WTC11 (cell line): ENCODE results near the gene C10orf71.

Experiments used
- ATF1 ChIP-seq: sonication (generic); formaldehyde crosslinking; IDR thresholded peaks from 2 replicates; pipeline ENCODE4 v1.8.1; 2023; ENCODE audit warnings: mild to moderate bottlenecking, moderate library complexity, missing genetic modification reagents
- ATF3 ChIP-seq: sonication (generic); formaldehyde crosslinking; conservative IDR thresholded peaks from 2 replicates; pipeline ENCODE4 v1.8.1; 2022; ENCODE audit warnings: mild to moderate bottlenecking, missing genetic modification reagents
- CTCF ChIP-seq: fragments of 200-600 bp; IDR thresholded peaks from 2 replicates; pipeline ENCODE4 v1.8.0; 2022; ENCODE audit warnings: antibody characterized with exemption
- E2F1 ChIP-seq: sonication (generic); formaldehyde crosslinking; IDR thresholded peaks from 2 replicates; pipeline ENCODE4 v1.8.0; 2022; ENCODE audit warnings: mild to moderate bottlenecking, missing genetic modification reagents
- FOXK1 ChIP-seq: sonication (generic); formaldehyde crosslinking; IDR thresholded peaks from 2 replicates; pipeline ENCODE4 v1.8.0; 2022; ENCODE audit warnings: mild to moderate bottlenecking, moderate library complexity, missing genetic modification reagents
- NR1H2 ChIP-seq: sonication (generic); formaldehyde crosslinking; IDR thresholded peaks from 2 replicates; pipeline ENCODE4 v1.9.0; 2021; ENCODE audit warnings: mild to moderate bottlenecking, moderate library complexity, missing genetic modification reagents
- NR2C2 ChIP-seq: sonication (generic); formaldehyde crosslinking; IDR thresholded peaks from 2 replicates; pipeline ENCODE4 v1.8.0; 2022; ENCODE audit warnings: mild to moderate bottlenecking, missing genetic modification reagents
- PREB ChIP-seq: sonication (generic); formaldehyde crosslinking; IDR thresholded peaks from 2 replicates; pipeline ENCODE4 v1.8.1; 2022; ENCODE audit warnings: mild to moderate bottlenecking, missing genetic modification reagents, moderate library complexity, borderline replicate concordance
- SP1 ChIP-seq: sonication (generic); formaldehyde crosslinking; conservative IDR thresholded peaks from 2 replicates; pipeline ENCODE4 v1.8.1; 2022; ENCODE audit warnings: missing genetic modification reagents
- TP53 ChIP-seq: sonication (generic); formaldehyde crosslinking; IDR thresholded peaks from 2 replicates; pipeline ENCODE4 v1.8.1; 2023; ENCODE audit warnings: mild to moderate bottlenecking, missing genetic modification reagents
- ZNF121 ChIP-seq: sonication (generic); formaldehyde crosslinking; IDR thresholded peaks from 2 replicates; pipeline ENCODE4 v1.8.0; 2023; ENCODE audit warnings: missing genetic modification reagents
- ZNF423 ChIP-seq: fragments of 250-450 bp; sonication (Bioruptor Pico); IDR thresholded peaks from 2 replicates; pipeline ENCODE4 v2.1.2; 2022; ENCODE audit warnings: mild to moderate bottlenecking, moderate library complexity

GRCh38 chr10:49351669-49352068 is 52.7 kb downstream of the C10orf71 start:
- TF ChIP-seq CTCF: no peak
- no peak for TF ChIP-seq TP53 (CRISPR knock-in tag)
- TF ChIP-seq E2F1 (CRISPR knock-in tag): no peak
- TF ChIP-seq NR1H2: no peak
- TF ChIP-seq ZNF423 (CRISPR knock-in tag): no peak
- no peak for TF ChIP-seq ATF1 (CRISPR knock-in tag)
- no peak for TF ChIP-seq SP1 (CRISPR knock-in tag)
- no peak for TF ChIP-seq PREB (CRISPR knock-in tag)
- TF ChIP-seq ZNF121 (CRISPR knock-in tag): no peak
- no peak for TF ChIP-seq NR2C2 (CRISPR knock-in tag)
- TF ChIP-seq ATF3: no peak
- no peak for TF ChIP-seq FOXK1
